ENCODE measurements around the gene EEPD1.

- TF ChIP-seq CTCF (IDR thresholded peaks at IDR 0.05) (no peak), EZH2phosphoT487 (IDR thresholded peaks at IDR 0.05) (no peak), EZH2 (IDR thresholded peaks at IDR 0.05) (no peak)
These were observed 112.0 kb downstream of the EEPD1 start for GRCh38 chr7:36264913-36265516.

Data from neural progenitor cell (in vitro differentiated cells).